SHP77 treated with DMSO at 0.1 percent for 48 hours (cell line): ENCODE data around the gene IRGC.

Source experiments
- DNase-seq: peaks from one replicate; lab custom pipeline; 2025; lab: John Stamatoyannopoulos, UW

Gene IRGC

GRCh38 chr19:43692385-43692784, 23.5 kb upstream of the IRGC start:
- DNase-seq: no peak

- DNase-seq: no peak
These were observed 23.0 kb upstream of the IRGC start for GRCh38 chr19:43692877-43693276.

- DNase-seq: no peak
These were observed 21.3 kb upstream of the IRGC start for GRCh38 chr19:43694553-43694952.

GRCh38 chr19:43695985-43696704, 19.7 kb upstream of the IRGC start:
- no peak for DNase-seq

GRCh38 chr19:43697295-43697694, 18.6 kb upstream of the IRGC start:
- DNase-seq: no peak

- no peak for DNase-seq
These were observed 16.1 kb upstream of the IRGC start for GRCh38 chr19:43699506-43700394.

- DNase-seq: no peak
These were observed 15.4 kb upstream of the IRGC start for GRCh38 chr19:43700395-43701000.

- no peak for DNase-seq
These were observed 11.7 kb upstream of the IRGC start for GRCh38 chr19:43704002-43704705.

GRCh38 chr19:43705729-43706128, 10.1 kb upstream of the IRGC start:
- no peak for DNase-seq

GRCh38 chr19:43707158-43707712, 8.6 kb upstream of the IRGC start:
- DNase-seq: no peak

- no peak for DNase-seq
These were observed 7.2 kb upstream of the IRGC start for GRCh38 chr19:43708716-43709115.

GRCh38 chr19:43711751-43712355, 4.0 kb upstream of the IRGC start:
- no peak for DNase-seq

GRCh38 chr19:43713208-43713607, 2.7 kb upstream of the IRGC start:
- no peak for DNase-seq

- DNase-seq: no peak
These were observed 2.9 kb downstream of the IRGC start for GRCh38 chr19:43718627-43719377.

GRCh38 chr19:43719378-43719868, 3.5 kb downstream of the IRGC start:
- DNase-seq: no peak

- no peak for DNase-seq
These were observed 4.0 kb downstream of the IRGC start for GRCh38 chr19:43719918-43720317.

- DNase-seq: no peak
These were observed 5.1 kb downstream of the IRGC start for GRCh38 chr19:43720936-43721335.

- DNase-seq: no peak
These were observed 5.7 kb downstream of the IRGC start for GRCh38 chr19:43721469-43722048.

- no peak for DNase-seq
These were observed 7.7 kb downstream of the IRGC start for GRCh38 chr19:43723588-43723987.

- no peak for DNase-seq
These were observed 9.0 kb downstream of the IRGC start for GRCh38 chr19:43724896-43725295.
